ENCODE measurements around the gene TNMD. TPM values are rescaled to one million over a fixed set of nuclear protein-coding genes. Genes with fewer than 3 reads are reported as not detected.
A peak's percentile ranks its signal among the peaks of the same experiment; 100 is the strongest.

TNMD gene
- total RNA-seq, 4 donors from 2014 or later, result 0.68 to 1.1 TPM; not detected in 2

DNA sequence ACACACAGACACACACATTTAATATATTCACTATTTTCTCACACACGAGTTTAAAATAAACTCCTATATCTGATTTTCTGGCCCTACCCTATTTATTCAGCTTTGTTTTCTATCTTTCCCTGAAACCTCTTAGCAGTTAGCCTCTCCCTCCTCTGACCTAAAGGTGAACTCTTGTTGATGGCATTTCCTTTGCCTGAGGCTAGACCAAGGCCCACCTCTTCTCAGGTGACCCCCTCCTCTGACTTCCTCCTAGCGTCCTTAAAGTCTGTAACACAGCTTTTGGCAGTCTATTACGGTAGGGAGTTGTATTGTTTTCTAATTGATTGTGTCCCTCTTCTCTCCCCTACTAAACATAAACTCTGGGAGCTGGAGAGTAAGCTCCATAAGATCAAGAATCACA is 57.6 kb downstream of the TNMD start:
- no peaks in the 10 kb centered on the region for H3K9me3 ChIP-seq
- no peak for DNase-seq
- no peaks in the 10 kb centered on the region for H3K36me3 ChIP-seq
- in situ Hi-C loops (cut with MboI; ENCODE audit: low pct_ligation_motif_present in 1 of 4, low pct_unique_long_range_greater_than_20kb in 1 of 4, low sequenced_read_pairs in 3 of 4) (no loop called here), intact Hi-C loops (cut with DNase I; ENCODE audit: low total_unique reads) (no loop called here)
- 43 to 57% methylated on average over 1 to 3 of the region's 3 CpGs for WGBS, 2 donors (ENCODE audit: low coverage in 1 of 2)
- no peak overlapping the region for H3K27ac ChIP-seq
- H3K4me1 ChIP-seq, result peaks cover 0 to 6% (median 0%) of the 10 kb centered on the region in 4 donors
- TF ChIP-seq, protein P1, sequence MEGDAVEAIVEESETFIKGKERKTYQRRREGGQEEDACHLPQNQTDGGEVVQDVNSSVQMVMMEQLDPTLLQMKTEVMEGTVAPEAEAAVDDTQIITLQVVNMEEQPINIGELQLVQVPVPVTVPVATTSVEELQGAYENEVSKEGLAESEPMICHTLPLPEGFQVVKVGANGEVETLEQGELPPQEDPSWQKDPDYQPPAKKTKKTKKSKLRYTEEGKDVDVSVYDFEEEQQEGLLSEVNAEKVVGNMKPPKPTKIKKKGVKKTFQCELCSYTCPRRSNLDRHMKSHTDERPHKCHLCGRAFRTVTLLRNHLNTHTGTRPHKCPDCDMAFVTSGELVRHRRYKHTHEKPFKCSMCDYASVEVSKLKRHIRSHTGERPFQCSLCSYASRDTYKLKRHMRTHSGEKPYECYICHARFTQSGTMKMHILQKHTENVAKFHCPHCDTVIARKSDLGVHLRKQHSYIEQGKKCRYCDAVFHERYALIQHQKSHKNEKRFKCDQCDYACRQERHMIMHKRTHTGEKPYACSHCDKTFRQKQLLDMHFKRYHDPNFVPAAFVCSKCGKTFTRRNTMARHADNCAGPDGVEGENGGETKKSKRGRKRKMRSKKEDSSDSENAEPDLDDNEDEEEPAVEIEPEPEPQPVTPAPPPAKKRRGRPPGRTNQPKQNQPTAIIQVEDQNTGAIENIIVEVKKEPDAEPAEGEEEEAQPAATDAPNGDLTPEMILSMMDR (IDR thresholded peaks at IDR 0.05), result no peak
- TF ChIP-seq POLR2AphosphoS5 (IDR thresholded peaks at IDR 0.05), result no peak
- TF ChIP-seq EP300 (IDR thresholded peaks at IDR 0.05; ENCODE audit: low read depth), result no peak
- no peak for TF ChIP-seq POLR2A (IDR thresholded peaks at IDR 0.05)
- H3K27me3 ChIP-seq, result no peaks in the 10 kb centered on the region
- no peak overlapping the region for H3K4me3 ChIP-seq

DNA sequence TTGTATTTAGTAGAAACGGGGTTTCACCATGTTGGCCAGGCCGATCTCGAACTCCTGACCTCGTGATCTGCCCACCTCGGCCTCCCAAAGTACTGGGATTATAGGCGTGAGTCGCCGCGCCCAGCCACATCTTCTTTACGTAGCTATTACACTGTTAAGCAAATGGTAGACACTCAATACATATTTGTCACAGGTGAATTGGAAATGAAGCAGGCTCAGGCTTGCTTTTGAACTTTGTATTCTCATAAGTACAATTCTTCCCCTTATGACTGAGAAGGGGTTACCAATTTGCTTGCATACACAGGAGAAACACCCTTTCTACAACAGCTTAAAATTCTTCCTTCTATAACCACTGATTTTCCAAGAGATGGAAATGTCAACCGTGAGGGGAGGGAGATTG is 58.5 kb downstream of the TNMD start:
- Histone ChIP-seq H3K27ac (peak overlapping the region; percentile 43 to 60 (median 52)), H3K27me3 (no peaks in the 10 kb centered on the region), H3K4me1 (peaks cover 0 to 15% (median 2%) of the 10 kb centered on the region in 4 donors), H3K36me3 (no peaks in the 10 kb centered on the region), H3K9me3 (no peaks in the 10 kb centered on the region), H3K4me3 (no peak overlapping the region)
- no peak for TF ChIP-seq POLR2AphosphoS5 (IDR thresholded peaks at IDR 0.05)
- no peak for TF ChIP-seq POLR2A (IDR thresholded peaks at IDR 0.05)
- no peak for TF ChIP-seq EP300 (IDR thresholded peaks at IDR 0.05; ENCODE audit: low read depth)
- TF ChIP-seq, protein P1 (IDR thresholded peaks at IDR 0.05), result no peak
- intact Hi-C loops (cut with DNase I; ENCODE audit: low total_unique reads) (no loop called here), in situ Hi-C loops (cut with MboI; ENCODE audit: low pct_ligation_motif_present in 1 of 4, low pct_unique_long_range_greater_than_20kb in 1 of 4, low sequenced_read_pairs in 3 of 4) (no loop called here)
- WGBS, 2 donors (ENCODE audit: low coverage in 1 of 2), result 88 to 90% methylated on average over 2 to 11 of the region's 11 CpGs
- DNase-seq, result no peak

DNA sequence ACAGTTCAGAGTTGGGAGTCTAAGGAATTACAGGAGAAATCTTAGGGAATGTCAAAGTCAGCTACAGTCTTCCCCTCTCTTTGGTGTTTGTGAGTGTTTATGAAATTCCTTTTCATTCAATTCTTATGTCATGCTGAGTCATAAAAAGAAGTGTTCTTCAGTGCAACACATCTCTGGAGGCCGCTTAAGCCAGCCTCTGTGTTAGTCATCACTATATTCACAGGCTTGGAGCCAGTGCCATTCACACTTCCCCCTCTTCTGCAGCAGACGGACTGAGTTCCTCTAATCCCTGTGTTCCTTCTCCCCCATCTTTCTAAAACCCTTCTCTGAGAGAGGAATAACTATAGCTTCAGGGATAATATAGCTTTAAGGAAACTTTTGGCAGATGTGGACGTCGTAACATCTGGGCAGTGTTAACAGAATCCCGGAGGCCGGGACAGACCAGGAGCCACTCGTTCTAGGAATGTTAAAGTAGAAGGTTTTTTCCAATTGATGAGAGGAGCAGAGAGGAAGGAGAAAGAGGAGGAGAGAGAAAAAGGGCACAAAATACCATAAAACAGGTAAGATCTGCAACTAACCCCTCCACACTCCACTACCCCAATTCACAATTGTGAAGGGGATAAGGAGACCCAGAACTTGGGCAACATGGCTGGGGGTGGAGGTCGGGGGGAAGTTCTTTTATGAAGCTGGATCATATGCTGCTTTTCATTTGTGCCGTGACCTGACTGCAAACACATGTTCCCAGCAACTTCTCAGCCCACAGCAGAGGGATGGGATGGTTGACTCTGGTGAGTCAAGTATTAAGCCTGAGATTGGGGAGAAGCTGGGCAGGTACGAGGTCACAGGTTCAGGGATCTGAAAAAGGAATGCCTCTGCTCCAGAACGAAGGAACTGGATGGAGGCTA is 59.5 kb downstream of the TNMD start, which contains the start of gene SRPX2:
Gene SRPX2, plus strand, starts transcription at position 244 of the 905 bp plus-strand sequence. CDS start 2,124 bp downstream, outside the sequence.
- WGBS, 2 donors (ENCODE audit: low coverage in 1 of 2), result 0 to 46% methylated on average over 2 to 11 of the region's 11 CpGs
- Histone ChIP-seq H3K36me3 (no peaks in the 10 kb centered on the region), H3K9me3 (no peaks in the 10 kb centered on the region), H3K27ac (peak within 1 kb of the TSS; percentile 46 to 65 (median 60)), H3K4me1 (peaks cover 0 to 25% (median 7%) of the 10 kb centered on the region in 4 donors), H3K27me3 (no peaks in the 10 kb centered on the region), H3K4me3 (peak within 1 kb of the TSS in 3 of 4 donors; percentile 1 to 16 (median 7))
- peak; percentile 50 for DNase-seq
- TF ChIP-seq POLR2AphosphoS5 (IDR thresholded peaks at IDR 0.05) (peak; percentile 59 to 78 (median 67)), POLR2A (IDR thresholded peaks at IDR 0.05) (peak; percentile 51)
- TF ChIP-seq, protein P1 (IDR thresholded peaks at IDR 0.05), result no peak
- in situ Hi-C loops (cut with MboI; ENCODE audit: low pct_ligation_motif_present in 1 of 4, low pct_unique_long_range_greater_than_20kb in 1 of 4, low sequenced_read_pairs in 3 of 4) (no loop called here), intact Hi-C loops (cut with DNase I; ENCODE audit: low total_unique reads) (no loop called here)

DNA sequence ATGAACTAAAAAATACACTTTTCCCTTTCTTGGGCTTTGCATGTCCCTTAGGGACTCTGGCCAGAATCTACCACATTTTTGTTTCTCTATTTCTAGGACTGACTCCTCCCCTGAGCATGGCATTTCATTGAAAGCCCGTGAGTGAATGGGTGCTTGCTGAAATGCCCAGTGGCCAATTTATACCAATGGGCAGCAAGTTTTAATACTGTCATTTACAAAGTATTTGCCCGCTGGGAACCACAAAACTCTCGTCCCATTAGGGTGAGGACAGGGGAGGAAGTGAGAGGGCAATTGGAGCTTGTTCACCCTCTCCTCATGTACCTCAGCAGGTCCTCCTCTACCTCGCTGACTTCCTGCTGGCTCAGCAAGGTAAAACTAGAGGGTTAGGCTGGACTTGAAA is 60.4 kb downstream of the TNMD start:
- Histone ChIP-seq H3K36me3 (no peaks in the 10 kb centered on the region), H3K4me3 (no peak overlapping the region), H3K27me3 (no peaks in the 10 kb centered on the region), H3K4me1 (peaks cover 0 to 32% (median 11%) of the 10 kb centered on the region in 4 donors), H3K27ac (peak overlapping the region; percentile 46 to 65 (median 54)), H3K9me3 (no peaks in the 10 kb centered on the region)
- TF ChIP-seq, protein P1 (IDR thresholded peaks at IDR 0.05), result no peak
- TF ChIP-seq POLR2A (IDR thresholded peaks at IDR 0.05) (no peak), EP300 (IDR thresholded peaks at IDR 0.05; ENCODE audit: low read depth) (no peak), POLR2AphosphoS5 (IDR thresholded peaks at IDR 0.05) (no peak)
- in situ Hi-C loops (cut with MboI; ENCODE audit: low pct_ligation_motif_present in 1 of 4, low pct_unique_long_range_greater_than_20kb in 1 of 4, low sequenced_read_pairs in 3 of 4) (no loop called here), intact Hi-C loops (cut with DNase I; ENCODE audit: low total_unique reads) (no loop called here)
- no peak for DNase-seq
- 65 to 80% methylated on average over 1 to 4 of the region's 4 CpGs for WGBS, 2 donors (ENCODE audit: low coverage in 1 of 2)
